ENCODE results near the gene PGAM4.
"Not testable (repeated sequence)": the region's sequence is repeated elsewhere in the genome, so short reads cannot be mapped to it uniquely, and the experiment has no call there.

The PGAM4 gene

GRCh38 chrX:77969538-77969937 is at the start of gene PGAM4:
PGAM4 (minus strand) TSS chrX:77969638; CDS start chrX:77969638, 0 bp downstream.
- DNase-seq = no peak

DNA sequence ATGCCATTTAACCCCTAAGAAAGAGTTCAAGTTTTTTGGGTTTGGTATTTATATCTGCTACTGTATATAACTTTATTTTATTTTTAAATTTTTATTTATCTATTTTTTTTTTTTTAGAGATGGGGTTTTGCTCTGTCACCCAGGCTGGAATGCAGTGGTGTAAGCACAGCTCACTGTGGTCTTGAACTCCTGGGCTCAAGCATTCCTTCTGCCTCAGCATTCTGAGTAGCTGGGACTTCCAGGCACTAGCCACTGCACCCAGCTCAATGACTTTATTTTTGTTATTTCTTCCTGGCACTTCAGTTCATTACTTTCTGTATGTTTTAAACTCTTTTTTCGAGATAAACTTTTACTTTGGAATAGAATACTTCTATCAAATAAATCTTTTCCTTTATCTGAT is 42.4 kb upstream of the PGAM4 start:
- DNase-seq = no peak

DNA sequence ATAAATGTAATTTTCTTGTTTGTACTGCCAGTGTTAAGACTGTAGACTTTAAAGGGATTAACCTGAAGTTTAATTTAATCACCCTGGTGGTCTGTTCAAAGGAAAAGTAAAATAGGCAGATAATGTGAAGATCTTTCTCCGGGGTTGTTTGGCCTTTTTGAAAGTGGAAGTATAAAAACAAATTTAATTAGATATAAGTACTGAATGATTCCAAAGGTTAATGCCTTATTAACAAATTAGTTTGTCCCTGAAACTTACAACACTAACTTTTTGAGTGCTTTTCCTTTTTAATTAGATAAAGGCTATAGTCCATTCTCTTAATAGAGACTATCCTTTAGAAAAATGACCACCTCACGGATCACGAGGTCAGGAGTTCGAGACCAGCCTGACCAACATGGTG is 10.4 kb upstream of the PGAM4 start:
- DNase-seq = no peak

- DNase-seq = no peak
Measured at GRCh38 chrX:77977518-77977917, 8.1 kb upstream of the PGAM4 start.

- no peak for DNase-seq
Measured at GRCh38 chrX:77977095-77977494, 7.7 kb upstream of the PGAM4 start.

DNA sequence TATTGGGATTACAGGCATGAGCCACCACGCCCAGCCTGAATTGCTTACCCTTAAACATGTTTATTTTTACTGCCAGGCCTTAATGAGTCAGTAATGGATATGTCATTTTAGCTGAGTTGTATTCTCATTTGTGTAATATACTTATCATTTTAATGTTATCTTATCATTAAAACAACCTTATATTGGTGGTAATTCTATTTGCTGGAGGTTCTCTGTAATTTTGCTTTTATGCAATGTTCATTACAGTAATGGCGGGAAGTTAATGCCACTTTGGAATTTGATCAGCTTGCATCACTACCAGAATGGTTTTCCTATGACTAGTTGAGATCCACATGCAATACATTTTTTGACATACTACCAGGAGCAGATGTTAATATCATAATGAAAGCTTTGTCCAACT is 6.3 kb upstream of the PGAM4 start:
- DNase-seq = no peak

- no peak for DNase-seq
Measured at GRCh38 chrX:77967631-77968030, 1.8 kb downstream of the PGAM4 start.

DNA sequence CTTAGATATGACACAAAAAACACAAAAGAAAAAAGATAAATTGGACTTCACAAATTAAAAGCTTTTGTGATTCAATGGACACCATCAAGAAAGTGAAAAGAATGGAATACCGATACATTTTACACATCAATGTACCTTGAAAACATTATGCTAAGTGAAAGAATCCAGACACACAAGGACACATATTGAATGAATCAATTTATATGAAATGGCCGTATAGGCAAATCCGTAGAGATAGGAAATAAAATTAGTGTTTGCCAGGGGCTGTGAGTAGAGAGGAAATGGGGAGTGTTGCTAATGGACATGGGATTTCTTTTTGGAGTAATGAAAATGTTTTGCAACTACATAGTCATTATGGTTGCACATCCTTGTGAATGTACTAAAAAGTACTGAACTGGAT is 3.1 kb downstream of the PGAM4 start:
- no peak for DNase-seq

- DNase-seq = peak; percentile 14
Measured at GRCh38 chrX:77962068-77962902, 7.2 kb downstream of the PGAM4 start.

- no peak for DNase-seq
Measured at GRCh38 chrX:77961063-77961462, 8.4 kb downstream of the PGAM4 start.

DNA sequence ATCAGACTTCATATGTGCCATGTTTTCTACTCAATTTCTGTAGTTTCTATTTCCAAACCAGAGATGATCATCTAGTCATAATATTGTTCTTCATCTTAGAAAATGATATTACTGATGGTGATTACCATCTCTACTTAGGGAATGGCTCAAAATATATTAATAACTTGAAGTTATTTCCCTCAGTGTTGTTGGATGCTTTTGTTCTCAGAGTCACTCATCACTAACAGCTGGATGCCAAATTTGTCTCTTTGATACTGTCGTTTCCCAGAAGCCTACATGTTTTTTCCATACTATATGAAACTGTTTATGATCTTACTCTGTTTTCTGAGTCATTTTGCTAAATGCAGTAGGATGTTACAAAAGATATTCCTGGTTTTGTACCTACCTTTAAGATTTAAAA is 8.9 kb downstream of the PGAM4 start:
- no peak for DNase-seq

- DNase-seq = no peak
Measured at GRCh38 chrX:77953708-77954107, 15.7 kb downstream of the PGAM4 start.

DNA sequence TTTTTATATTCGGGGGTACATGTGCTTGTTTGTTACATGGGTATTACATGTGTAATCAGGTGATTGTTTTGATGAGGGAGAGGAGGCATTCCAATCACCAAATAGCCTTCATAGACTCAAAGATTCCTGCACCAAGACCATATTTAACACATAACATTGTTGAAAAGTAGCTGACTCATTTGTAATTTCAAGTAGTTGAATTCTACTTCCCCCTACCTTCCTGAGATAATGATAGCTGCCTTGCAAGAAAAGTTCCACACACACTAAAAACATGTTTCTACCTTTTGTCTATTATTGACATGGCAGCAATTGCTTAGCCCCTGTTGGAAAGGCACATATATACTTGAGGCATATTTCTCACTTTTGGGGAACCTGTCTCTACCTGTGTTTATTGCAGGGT is 16.1 kb downstream of the PGAM4 start:
- no peak for DNase-seq

- DNase-seq = no peak
Measured at GRCh38 chrX:77952173-77952572, 17.3 kb downstream of the PGAM4 start.

GRCh38 chrX:77949840-77950239 is 19.6 kb downstream of the PGAM4 start:
- no peak for DNase-seq

DNA sequence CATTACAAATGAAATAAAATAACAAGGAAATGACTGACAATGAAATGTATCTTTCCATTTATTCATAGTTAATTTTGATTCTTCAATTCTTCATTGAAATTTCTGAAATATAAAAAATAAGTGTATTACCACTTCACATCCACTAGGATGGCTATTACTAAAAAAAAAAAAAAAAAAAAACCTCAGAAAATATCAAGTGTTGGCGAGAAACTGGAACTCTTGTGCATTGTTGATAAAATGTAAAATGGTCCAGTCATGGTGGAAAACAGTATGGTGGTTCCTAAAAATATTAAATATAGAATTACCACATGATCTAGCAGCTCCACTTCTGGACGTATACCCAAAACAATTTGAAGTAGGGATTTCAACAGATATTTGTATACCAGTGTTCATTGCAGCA is 22.9 kb downstream of the PGAM4 start:
- DNase-seq = no peak

DNA sequence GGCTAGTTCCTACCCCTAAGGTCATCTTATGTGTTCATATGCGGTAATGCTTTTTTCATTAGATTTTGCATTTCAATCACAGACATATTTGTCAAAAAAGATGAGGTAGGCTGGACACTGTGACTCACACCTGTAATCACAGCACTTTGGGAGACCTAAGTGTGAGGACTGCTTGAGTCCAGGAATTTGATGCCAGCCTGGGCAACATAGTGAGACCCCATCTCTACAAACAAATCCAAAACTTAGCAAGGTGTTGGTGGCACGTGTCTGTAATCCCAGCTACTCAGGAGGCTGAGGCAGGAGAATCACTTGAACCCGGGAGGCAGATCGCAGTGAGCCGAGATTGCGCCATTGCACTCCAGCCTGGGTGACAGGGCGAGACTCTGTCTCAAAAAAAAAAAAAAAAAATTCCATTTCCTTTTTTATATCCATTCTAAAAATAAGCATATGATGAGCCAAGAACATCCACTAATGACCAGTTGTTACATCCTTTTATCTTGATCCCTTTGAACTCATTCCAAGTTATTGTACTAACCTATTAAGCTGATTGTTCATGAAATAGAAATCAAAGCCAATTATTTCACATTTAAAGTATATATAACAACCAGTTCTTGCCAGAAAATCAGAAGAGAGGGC is 23.4 kb downstream of the PGAM4 start:
- DNase-seq = no peak

DNA sequence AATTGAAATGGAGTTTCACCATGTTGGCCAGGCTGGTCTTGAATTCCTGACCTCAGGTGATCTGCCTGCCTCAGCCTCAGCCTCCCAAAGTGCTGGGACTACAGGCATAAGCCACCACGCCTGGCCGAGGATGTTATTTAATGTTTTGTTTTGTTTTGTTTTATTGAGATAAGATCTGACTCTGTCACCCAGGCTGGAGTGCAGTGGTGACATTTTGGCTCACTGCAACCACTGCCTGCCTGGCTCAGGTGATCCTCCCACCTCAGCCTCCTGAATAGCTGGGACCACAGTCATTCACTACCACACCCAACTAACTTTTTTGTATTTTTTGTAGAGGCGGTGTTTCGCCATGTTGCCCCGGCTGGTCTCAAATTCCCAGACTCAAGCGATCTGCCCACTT is 24.4 kb downstream of the PGAM4 start:
- not testable (repeated sequence) for DNase-seq

DNA sequence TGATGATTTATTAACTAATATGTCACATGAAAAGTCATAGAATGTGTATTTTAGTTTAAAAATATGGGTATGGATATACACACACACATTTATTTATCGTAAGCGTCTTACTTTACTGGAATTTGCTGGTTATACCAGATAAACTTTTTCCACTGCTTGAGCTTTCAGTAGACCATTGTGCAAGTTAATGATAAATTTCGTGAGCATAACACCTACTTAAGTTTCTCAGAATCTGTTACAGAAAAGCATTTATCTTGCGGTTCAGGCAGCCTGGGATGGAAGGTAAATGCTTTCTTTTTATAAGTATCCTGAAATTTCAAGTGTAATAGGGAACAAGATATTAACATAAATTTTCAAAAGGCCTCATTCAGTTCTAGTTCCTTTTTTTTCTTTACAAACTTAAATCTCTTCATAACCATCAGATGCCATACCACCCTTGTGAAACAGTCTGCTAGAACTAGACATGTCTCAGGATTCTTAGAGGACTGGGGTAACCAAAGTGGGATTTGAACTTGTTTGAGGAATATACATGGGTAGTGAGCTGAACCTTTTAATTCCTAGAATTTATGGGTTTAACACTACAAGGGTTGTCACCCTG is 31.3 kb downstream of the PGAM4 start:
- DNase-seq = no peak

DNA sequence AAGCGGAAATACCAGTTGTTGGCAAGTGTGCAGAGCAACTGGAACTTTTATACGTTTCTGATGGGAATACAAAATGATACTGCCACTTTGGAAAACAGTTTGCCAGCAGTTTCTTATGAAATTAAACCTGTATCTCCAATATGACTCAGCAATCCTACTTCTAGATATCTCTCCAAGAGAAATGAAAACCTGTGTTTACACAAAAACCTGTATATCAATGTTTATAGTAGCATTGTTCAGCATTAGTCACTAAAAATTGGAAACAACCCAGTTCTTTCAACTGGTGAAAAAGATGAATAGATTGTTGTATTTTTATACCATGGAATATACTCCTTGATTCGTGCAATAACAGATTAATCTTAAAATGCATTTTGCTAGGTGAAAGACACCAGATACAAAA is 32.1 kb downstream of the PGAM4 start:
- no peak for DNase-seq

- no peak for DNase-seq
Measured at GRCh38 chrX:77936299-77936698, 33.1 kb downstream of the PGAM4 start.

GRCh38 chrX:77935886-77936285 is 33.6 kb downstream of the PGAM4 start:
- DNase-seq = no peak

- no peak for DNase-seq
Measured at GRCh38 chrX:77930581-77930980, 38.9 kb downstream of the PGAM4 start.

DNA sequence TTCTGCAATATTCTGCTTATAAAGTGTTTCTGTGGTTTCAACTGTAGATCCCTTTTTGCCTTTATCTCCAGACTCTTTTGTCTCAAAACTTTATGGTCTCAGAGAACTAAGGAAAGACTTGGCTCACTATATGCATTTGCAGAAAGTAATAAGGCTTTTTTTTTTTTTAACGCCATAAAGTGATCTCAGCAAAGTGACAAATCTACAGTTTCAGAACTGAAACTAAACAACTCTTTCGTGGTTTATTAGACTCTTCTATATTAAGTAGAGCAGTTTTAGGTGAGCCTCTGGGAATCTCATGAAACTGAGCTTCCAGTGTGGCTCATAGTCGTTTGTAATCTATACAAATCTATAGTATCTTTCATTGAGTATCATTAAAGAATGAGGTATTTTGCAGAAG is 43.7 kb downstream of the PGAM4 start:
- DNase-seq = no peak
